H9 (cell line): Measurements from ENCODE around the gene SNX5. TPM values are rescaled to one million over a fixed set of nuclear protein-coding genes. Genes with fewer than 3 reads are reported as not detected.

Experiments used
- DNase-seq: peaks from one replicate; pipeline ENCODE4 v3.0.0-alpha.2; 2017
- H2AFZ ChIP-seq: one replicate; pipeline ENCODE4 v1.6.1; 2013; ENCODE audit warnings: mild to moderate bottlenecking, low read length, control low read depth, moderate library complexity
- H2AK5ac ChIP-seq: 2 replicates; pipeline ENCODE4 v1.6.1; 2013; ENCODE audit warnings: low read length, control low read depth, mixed read lengths; ENCODE audit not compliant: insufficient read length
- H2BK120ac ChIP-seq: one replicate; pipeline ENCODE4 v1.6.1; 2013; ENCODE audit warnings: low read depth, mild to moderate bottlenecking, low read length, control low read depth, inconsistent platforms; ENCODE audit not compliant: poor library complexity, severe bottlenecking
- H2BK12ac ChIP-seq: 2 replicates; pipeline ENCODE4 v1.6.1; 2013; ENCODE audit warnings: low read length, control low read depth, mixed read lengths, low read depth; ENCODE audit not compliant: insufficient read length
- H2BK15ac ChIP-seq: 2 replicates; pipeline ENCODE4 v1.6.1; 2013; ENCODE audit warnings: low read depth, low read length, control low read depth
- H2BK20ac ChIP-seq: one replicate; pipeline ENCODE4 v1.6.1; 2013; ENCODE audit warnings: low read depth, mild to moderate bottlenecking, low read length, control low read depth, inconsistent platforms; ENCODE audit not compliant: poor library complexity, severe bottlenecking
- H2BK5ac ChIP-seq: 2 replicates; pipeline ENCODE4 v1.6.1; 2013; ENCODE audit warnings: low read length, control low read depth, mixed read lengths; ENCODE audit not compliant: insufficient read length
- H3K14ac ChIP-seq: 2 replicates; pipeline ENCODE4 v1.6.1; 2013; ENCODE audit warnings: low read length, control low read depth; ENCODE audit not compliant: insufficient read depth
- H3K18ac ChIP-seq: 2 replicates; pipeline ENCODE4 v1.6.1; 2013; ENCODE audit warnings: low read depth, mild to moderate bottlenecking, mixed read lengths, low read length, control low read depth; ENCODE audit not compliant: insufficient read length
- H3K23ac ChIP-seq: 2 replicates; pipeline ENCODE4 v1.6.1; 2013; ENCODE audit warnings: low read length, control low read depth, mixed read lengths, low read depth; ENCODE audit not compliant: insufficient read length
- H3K23me2 ChIP-seq: 2 replicates; pipeline ENCODE4 v1.6.1; 2013; ENCODE audit warnings: low read depth, mild to moderate bottlenecking, mixed read lengths, low read length, control low read depth; ENCODE audit not compliant: insufficient read length, poor library complexity, severe bottlenecking
- H3K27ac ChIP-seq: 2 replicates; pipeline ENCODE4 v1.5.1; 2013; ENCODE audit warnings: low read length, control low read depth, mixed read lengths, low read depth; ENCODE audit not compliant: insufficient read length
- H3K27me3 ChIP-seq: 2 replicates; pipeline ENCODE4 v1.6.1; 2013; ENCODE audit warnings: low read length, control low read depth, inconsistent platforms; ENCODE audit not compliant: insufficient read depth
- H3K4ac ChIP-seq: 2 replicates; pipeline ENCODE4 v1.6.1; 2013; ENCODE audit warnings: low read depth, mild to moderate bottlenecking, control low read depth, inconsistent platforms, low read length, moderate library complexity
- H3K4me1 ChIP-seq: 2 replicates; pipeline ENCODE4 v1.6.1; 2013; ENCODE audit warnings: low read length, control low read depth, inconsistent platforms; ENCODE audit not compliant: insufficient read depth
- H3K4me2 ChIP-seq: 2 replicates; pipeline ENCODE4 v1.6.1; 2013; ENCODE audit warnings: low read length, control low read depth, mixed read lengths; ENCODE audit not compliant: insufficient read length, insufficient read depth
- H3K56ac ChIP-seq: 2 replicates; pipeline ENCODE4 v1.6.1; 2013; ENCODE audit warnings: low read depth, mild to moderate bottlenecking, mixed read lengths, low read length, control low read depth; ENCODE audit not compliant: insufficient read length
- H3K79me1 ChIP-seq: 2 replicates; pipeline ENCODE4 v1.6.1; 2013; ENCODE audit warnings: low read depth, mild to moderate bottlenecking, moderate library complexity, low read length, control low read depth, inconsistent platforms; ENCODE audit not compliant: insufficient read depth, poor library complexity, severe bottlenecking
- H3K79me2 ChIP-seq: 2 replicates; pipeline ENCODE4 v1.6.1; 2013; ENCODE audit warnings: low read length, control low read depth, inconsistent platforms; ENCODE audit not compliant: insufficient read depth
- H3K9ac ChIP-seq: 2 replicates; pipeline ENCODE4 v1.6.1; 2013; ENCODE audit warnings: low read length, control low read depth, mixed read lengths; ENCODE audit not compliant: insufficient read length; ENCODE audit errors: extremely low read depth
- H3K9me3 ChIP-seq: one replicate; pipeline ENCODE4 v1.6.1; 2013; ENCODE audit warnings: low read depth, low read length, inconsistent platforms; ENCODE audit not compliant: control insufficient read depth
- H3T11ph ChIP-seq: one replicate; pipeline ENCODE4 v1.6.1; 2013; ENCODE audit warnings: mild to moderate bottlenecking, low read length, control low read depth, inconsistent platforms
- H4K20me1 ChIP-seq: one replicate; pipeline ENCODE4 v1.6.1; 2013; ENCODE audit not compliant: control insufficient read depth, insufficient read length, insufficient read depth
- H4K5ac ChIP-seq: 2 replicates; pipeline ENCODE4 v1.6.1; 2013; ENCODE audit warnings: low read depth, mild to moderate bottlenecking, mixed read lengths, low read length, control low read depth; ENCODE audit not compliant: insufficient read length
- H4K8ac ChIP-seq: replicated peaks from 2 replicates; pipeline ENCODE4 v1.6.1; 2013; ENCODE audit warnings: low read length, control low read depth, mixed read lengths, low read depth; ENCODE audit not compliant: insufficient read length
- H4K91ac ChIP-seq: 2 replicates; pipeline ENCODE4 v1.6.1; 2013; ENCODE audit warnings: low read depth, mild to moderate bottlenecking, moderate library complexity, mixed read lengths, low read length, control low read depth; ENCODE audit not compliant: insufficient read length
- H3K27ac Mint-ChIP-seq, 3 experiments: 2 replicates in 2 of 3; 3 replicates in 1 of 3; pipeline ENCODE4 v1.8.0; 2020 to 2021; ENCODE audit warnings: mixed read lengths in 3 of 3, mild to moderate bottlenecking in 1 of 3, moderate library complexity in 1 of 3
- H3K27me3 Mint-ChIP-seq: 2 replicates; pipeline ENCODE4 v1.8.0; 2021; ENCODE audit warnings: low read depth, mild to moderate bottlenecking, moderate library complexity, mixed read lengths
- H3K36me3 Mint-ChIP-seq, 3 experiments: 2 replicates in 2 of 3; 3 replicates in 1 of 3; pipeline ENCODE4 v1.8.0; 2020 to 2021; ENCODE audit warnings: low read depth in 3 of 3, mixed read lengths in 3 of 3; ENCODE audit not compliant: insufficient read depth in 1 of 3
- H3K4me1 Mint-ChIP-seq, 2 experiments: 2 replicates each; pipeline ENCODE4 v1.8.0; 2020; ENCODE audit warnings: mixed read lengths in 2 of 2
- H3K4me3 Mint-ChIP-seq, 2 experiments: 2 replicates in 1 of 2; 3 replicates in 1 of 2; pipeline ENCODE4 v1.8.0; 2020 to 2021; ENCODE audit warnings: mild to moderate bottlenecking in 2 of 2, mixed read lengths in 2 of 2, moderate library complexity in 1 of 2
- H3K9me3 Mint-ChIP-seq, 2 experiments: 2 replicates in 1 of 2; 3 replicates in 1 of 2; pipeline ENCODE4 v1.8.0; 2020; ENCODE audit warnings: mild to moderate bottlenecking in 2 of 2, mixed read lengths in 2 of 2, moderate library complexity in 1 of 2
- CTCF ChIP-seq: fragments of 200-600 bp; sonication (generic); conservative IDR thresholded peaks from 3 replicates; pipeline ENCODE4 v1.8.0; 2021; ENCODE audit warnings: antibody characterized with exemption, mild to moderate bottlenecking
- WGBS: extraction: QIAGEN DNeasy Blood & Tissue Kit; methylation state at CpG from one replicate; pipeline ENCODE4 v1.1.7; 2013; ENCODE audit warnings: missing lambda C conversion rate, low lambda C conversion rate, mixed read lengths; ENCODE audit not compliant: insufficient read length; ENCODE audit errors: extremely low coverage; 5-methylcytosine and 5-hydroxymethylcytosine counted together
- total RNA-seq: library from RNA; stranded (reverse); gene quantifications from 2 replicates; pipeline ENCODE4 v1.2.1, GENCODE V29; 2021

Gene SNX5
- total RNA-seq, 1 experiment from 2014 or later = 194 TPM

GRCh38 chr20:17987988-17988387 is 19.4 kb upstream of the SNX5 start:
- H2BK5ac ChIP-seq = no peak overlapping the region
- Mint-ChIP-seq H3K4me3 (no peak overlapping the region), H3K27ac (0 out of 7 replicates have a peak overlapping the region, but pooled peaks of 1 of the 3 experiments have one; percentile 52), H3K4me1 (peaks cover 14% of the 10 kb centered on the region in 2 experiments), H3K9me3 (no peaks in the 10 kb centered on the region), H3K36me3 (peaks cover 20 to 41% (median 31%) of the 10 kb centered on the region in 3 experiments; a peak in 6 of 7 replicates), H3K27me3 (no peaks in the 10 kb centered on the region)
- H3K4me2 ChIP-seq = no peak overlapping the region
- no peaks in the 10 kb centered on the region for H3K23me2 ChIP-seq
- no peak overlapping the region for H3K56ac ChIP-seq
- H2BK20ac ChIP-seq = no peak overlapping the region
- no peak overlapping the region for H2AK5ac ChIP-seq
- H3K27me3 ChIP-seq = no peaks in the 10 kb centered on the region
- WGBS = no CpG with 5 or more reads among the region's 3 CpGs
- no peak overlapping the region for H3K4ac ChIP-seq
- no peak overlapping the region for H3K14ac ChIP-seq
- no peak overlapping the region for H3K18ac ChIP-seq
- peaks cover 3% of the 10 kb centered on the region; the same call in 1 of the 2 replicates for H3K79me2 ChIP-seq
- no peaks in the 10 kb centered on the region for H3K4me1 ChIP-seq
- no peak overlapping the region for H4K5ac ChIP-seq
- H3K79me1 ChIP-seq = peaks cover 3% of the 10 kb centered on the region
- DNase-seq = no peak
- no peaks in the 10 kb centered on the region for H3K9me3 ChIP-seq
- TF ChIP-seq CTCF = no peak
- H4K20me1 ChIP-seq = no peaks in the 10 kb centered on the region
- no peak overlapping the region for H3K27ac ChIP-seq
- no peak overlapping the region for H2BK12ac ChIP-seq
- H3K23ac ChIP-seq = no peak overlapping the region
- H3T11ph ChIP-seq = no peak overlapping the region
- no peak overlapping the region for H2BK15ac ChIP-seq
- no peak overlapping the region for H2BK120ac ChIP-seq
- no peak overlapping the region for H4K91ac ChIP-seq
- no peak overlapping the region for H4K8ac ChIP-seq
- no peak overlapping the region for H3K9ac ChIP-seq
- no peak overlapping the region for H2AFZ ChIP-seq
